PFSK-1 (cell line): Measurements from ENCODE around the gene KCNMA1.

Experiments used
- FOXP2 ChIP-seq: optimal IDR thresholded peaks from 2 replicates; pipeline ENCODE3; 2011; ENCODE audit warnings: borderline replicate concordance, control low read depth, inconsistent platforms; ENCODE audit not compliant: insufficient read depth; ENCODE audit errors: extremely low read length, extremely low read depth
- POLR2AphosphoS5 ChIP-seq: IDR thresholded peaks from 2 replicates; pipeline ENCODE4 v1.6.1; 2012; ENCODE audit warnings: low read depth, mild to moderate bottlenecking, control low read depth, low read length, moderate library complexity
- SIN3A ChIP-seq: IDR thresholded peaks from 2 replicates; pipeline ENCODE4 v1.6.1; 2012; ENCODE audit warnings: mild to moderate bottlenecking, low read length, moderate library complexity, borderline replicate concordance; ENCODE audit not compliant: insufficient read depth
- TAF1 ChIP-seq: IDR thresholded peaks from 2 replicates; pipeline ENCODE4 v1.6.1; 2012; ENCODE audit warnings: low read length, control low read depth, borderline replicate concordance; ENCODE audit not compliant: insufficient read depth
- TF ChIP-seq, protein P1 (sequence below), 2 experiments: IDR thresholded peaks; 2 replicates each; pipeline versions ENCODE4 v1.6.1 to v1.8.0; 2011 to 2012; ENCODE audit warnings: low read depth in 2 of 2, low read length in 2 of 2, control low read depth in 1 of 2, inconsistent platforms in 1 of 2, mild to moderate bottlenecking in 1 of 2, moderate library complexity in 1 of 2; ENCODE audit not compliant: insufficient read depth in 1 of 2

The KCNMA1 gene

DNA sequence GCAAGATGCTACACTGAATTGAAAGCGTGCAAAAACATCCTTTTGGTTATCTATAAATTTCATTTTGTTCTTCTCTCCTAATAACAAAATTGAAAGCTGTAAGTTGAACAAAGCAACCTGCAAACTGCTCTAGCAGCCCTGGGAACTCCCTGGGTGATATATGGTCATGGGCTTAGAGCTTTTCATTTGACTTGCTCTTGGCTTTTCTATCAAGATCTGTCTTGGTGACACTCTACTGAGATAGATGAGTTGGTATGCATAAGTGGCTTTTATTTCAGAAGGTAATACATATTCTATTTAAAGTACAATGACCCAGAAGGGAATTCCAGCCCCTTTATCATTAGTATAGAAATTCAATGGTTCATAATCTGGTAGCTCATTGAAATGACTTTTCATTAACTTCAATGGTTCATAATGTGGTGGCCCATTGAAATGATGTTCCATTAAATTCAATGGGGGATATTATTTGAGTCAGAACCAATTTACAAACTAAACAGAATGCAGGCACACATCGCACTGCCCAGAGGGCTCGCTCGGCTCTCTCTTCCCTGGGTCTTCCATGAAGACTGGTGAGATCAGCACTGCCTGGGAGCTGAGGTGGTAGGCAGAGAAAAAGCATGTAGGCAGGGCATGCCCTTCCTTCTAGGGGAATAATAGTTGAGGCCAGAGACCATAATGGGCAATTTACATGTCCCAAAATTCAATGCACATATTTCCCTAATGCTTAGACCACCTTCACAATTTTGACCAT is 10.1 kb upstream of the KCNMA1 start:
- TF ChIP-seq SIN3A: no peak
- no peak for TF ChIP-seq POLR2AphosphoS5
- TF ChIP-seq, protein P1, sequence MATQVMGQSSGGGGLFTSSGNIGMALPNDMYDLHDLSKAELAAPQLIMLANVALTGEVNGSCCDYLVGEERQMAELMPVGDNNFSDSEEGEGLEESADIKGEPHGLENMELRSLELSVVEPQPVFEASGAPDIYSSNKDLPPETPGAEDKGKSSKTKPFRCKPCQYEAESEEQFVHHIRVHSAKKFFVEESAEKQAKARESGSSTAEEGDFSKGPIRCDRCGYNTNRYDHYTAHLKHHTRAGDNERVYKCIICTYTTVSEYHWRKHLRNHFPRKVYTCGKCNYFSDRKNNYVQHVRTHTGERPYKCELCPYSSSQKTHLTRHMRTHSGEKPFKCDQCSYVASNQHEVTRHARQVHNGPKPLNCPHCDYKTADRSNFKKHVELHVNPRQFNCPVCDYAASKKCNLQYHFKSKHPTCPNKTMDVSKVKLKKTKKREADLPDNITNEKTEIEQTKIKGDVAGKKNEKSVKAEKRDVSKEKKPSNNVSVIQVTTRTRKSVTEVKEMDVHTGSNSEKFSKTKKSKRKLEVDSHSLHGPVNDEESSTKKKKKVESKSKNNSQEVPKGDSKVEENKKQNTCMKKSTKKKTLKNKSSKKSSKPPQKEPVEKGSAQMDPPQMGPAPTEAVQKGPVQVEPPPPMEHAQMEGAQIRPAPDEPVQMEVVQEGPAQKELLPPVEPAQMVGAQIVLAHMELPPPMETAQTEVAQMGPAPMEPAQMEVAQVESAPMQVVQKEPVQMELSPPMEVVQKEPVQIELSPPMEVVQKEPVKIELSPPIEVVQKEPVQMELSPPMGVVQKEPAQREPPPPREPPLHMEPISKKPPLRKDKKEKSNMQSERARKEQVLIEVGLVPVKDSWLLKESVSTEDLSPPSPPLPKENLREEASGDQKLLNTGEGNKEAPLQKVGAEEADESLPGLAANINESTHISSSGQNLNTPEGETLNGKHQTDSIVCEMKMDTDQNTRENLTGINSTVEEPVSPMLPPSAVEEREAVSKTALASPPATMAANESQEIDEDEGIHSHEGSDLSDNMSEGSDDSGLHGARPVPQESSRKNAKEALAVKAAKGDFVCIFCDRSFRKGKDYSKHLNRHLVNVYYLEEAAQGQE (IDR thresholded peaks at IDR 0.05; ENCODE audit: insufficient read depth in 1 of 2, low read depth in 2 of 2, low read length in 2 of 2): no peak
- TF ChIP-seq FOXP2: no peak
- TF ChIP-seq TAF1: no peak

DNA sequence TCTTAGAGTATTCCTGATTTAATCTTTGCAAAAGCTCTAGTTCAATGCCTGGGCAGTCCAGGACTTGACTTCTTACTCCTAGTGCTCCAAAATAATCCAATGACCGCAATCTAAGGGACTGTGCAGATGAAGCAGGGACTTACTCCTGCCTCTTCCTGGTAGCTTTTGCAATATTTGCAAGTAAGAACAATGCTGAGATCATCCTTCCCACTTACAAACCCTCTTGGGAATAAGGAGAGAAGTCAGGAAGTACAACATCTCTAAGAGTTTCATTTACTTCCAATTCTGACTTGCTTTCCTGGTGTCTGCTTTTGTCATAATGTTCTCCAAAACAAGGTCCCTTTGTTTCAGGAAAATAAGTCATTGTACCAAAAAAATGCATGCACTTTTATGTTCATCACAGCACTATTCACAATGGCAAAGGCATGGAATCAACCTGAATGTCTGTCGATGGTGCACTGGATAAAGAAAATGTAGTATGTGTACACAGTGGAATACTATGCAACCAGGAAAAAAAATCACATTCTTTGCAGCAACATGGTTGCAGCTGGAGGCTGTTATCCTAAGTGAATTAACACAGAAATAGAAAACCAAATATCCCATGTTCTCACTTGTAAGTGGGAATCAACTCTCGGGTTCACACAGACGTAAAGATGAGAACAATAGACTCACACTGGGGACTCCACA is 7.1 kb upstream of the KCNMA1 start:
- TF ChIP-seq, protein P1 (IDR thresholded peaks at IDR 0.05; ENCODE audit: insufficient read depth in 1 of 2, low read depth in 2 of 2, low read length in 2 of 2): no peak
- TF ChIP-seq FOXP2 (no peak), SIN3A (no peak), POLR2AphosphoS5 (no peak), TAF1 (no peak)

DNA sequence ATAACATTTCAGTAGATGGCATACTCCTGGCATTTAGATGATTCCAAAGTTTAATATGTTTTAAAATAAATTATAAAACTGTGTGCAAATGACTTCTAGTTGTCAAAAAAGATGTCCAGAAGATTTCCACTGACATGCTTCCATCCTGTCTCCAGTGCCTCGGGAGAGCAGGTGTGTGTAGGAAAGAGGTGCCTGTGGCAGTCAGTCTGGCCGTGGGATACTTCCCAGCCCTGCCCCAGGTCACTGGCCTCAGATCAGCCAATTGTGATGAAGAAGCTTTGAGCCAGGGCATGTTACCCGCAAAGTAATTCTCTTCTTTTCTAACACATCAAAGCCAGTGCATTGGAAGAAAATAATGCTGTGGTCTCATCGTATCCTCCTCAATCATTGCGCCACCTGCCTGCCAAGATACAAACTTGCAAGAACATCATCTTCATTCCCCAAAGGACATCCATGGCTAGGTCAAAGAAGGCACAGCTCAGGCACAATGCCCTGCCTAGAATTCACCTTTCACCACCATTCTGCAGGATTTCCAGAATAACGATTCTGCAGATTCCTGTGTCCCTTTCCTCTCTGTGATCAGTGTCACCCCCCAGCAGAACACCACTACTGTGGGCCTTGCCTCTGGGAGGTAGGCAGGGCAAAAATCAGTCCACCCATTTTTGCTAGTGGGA is 6.3 kb upstream of the KCNMA1 start:
- TF ChIP-seq POLR2AphosphoS5 (no peak), SIN3A (no peak), TAF1 (no peak), FOXP2 (no peak)
- TF ChIP-seq, protein P1 (IDR thresholded peaks at IDR 0.05; ENCODE audit: insufficient read depth in 1 of 2, low read depth in 2 of 2, low read length in 2 of 2): no peak

DNA sequence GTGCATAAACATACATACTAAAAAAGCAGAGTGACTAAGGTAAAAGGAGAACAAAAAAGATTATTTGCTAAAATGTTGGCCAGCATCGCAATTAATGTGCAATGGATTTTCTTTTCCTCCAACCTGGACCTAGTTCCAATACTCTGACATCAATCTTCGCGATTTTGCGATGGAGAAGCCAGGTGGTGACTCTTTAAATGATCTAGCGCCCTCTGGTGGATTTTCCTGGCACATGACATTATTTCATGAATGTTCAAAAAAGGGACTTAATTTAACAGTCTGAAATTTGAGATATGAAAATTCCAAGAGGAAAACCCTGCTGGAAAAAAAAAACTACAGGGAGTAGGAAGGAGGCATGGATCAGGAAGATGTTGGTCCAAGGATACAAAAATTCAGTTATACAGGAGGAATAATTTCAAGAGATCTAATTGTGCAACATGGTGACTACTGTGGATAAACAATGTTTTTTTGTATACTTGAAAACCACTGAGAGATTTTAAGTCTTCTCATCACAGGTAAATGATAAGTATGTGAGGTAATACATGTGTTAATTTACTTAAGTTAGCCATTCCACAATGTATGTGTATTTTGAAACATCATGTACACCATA is 4.3 kb upstream of the KCNMA1 start:
- TF ChIP-seq FOXP2 (no peak), POLR2AphosphoS5 (no peak), TAF1 (no peak), SIN3A (no peak)
- TF ChIP-seq, protein P1 (IDR thresholded peaks at IDR 0.05; ENCODE audit: insufficient read depth in 1 of 2, low read depth in 2 of 2, low read length in 2 of 2): no peak
